Adrenal gland (tissue), 12 donors: ENCODE measurements around the gene HS3ST3A1. TPM values are rescaled to one million over a fixed set of nuclear protein-coding genes. Genes with fewer than 3 reads are reported as not detected.

Experiments
- DNase-seq, 7 donors: peaks; one replicate each; pipeline ENCODE4 v3.0.0-alpha.2; 2019 to 2020
- H3K27ac ChIP-seq, 5 donors: fragments of 200-600 bp; sonication (generic) in 4 of 5; 1 replicate in 3 of 5; 2 replicates in 2 of 5; pipeline versions ENCODE4 v1.5.1 to v1.8.0; 2016 to 2020; ENCODE audit warnings: mild to moderate bottlenecking in 1 of 5
- H3K27me3 ChIP-seq: fragments of 200-600 bp; 2 replicates; pipeline ENCODE4 v1.8.0; 2021
- H3K36me3 ChIP-seq, 2 donors: fragments of 200-600 bp; replicated peaks in 1 of 2; 1 replicate in 1 of 2; 2 replicates in 1 of 2; pipeline versions ENCODE4 v1.5.1 to v1.8.0; 2018 to 2022
- H3K4me1 ChIP-seq, 2 donors: fragments of 200-600 bp; replicated peaks in 1 of 2; 1 replicate in 1 of 2; 2 replicates in 1 of 2; pipeline versions ENCODE4 v1.5.1 to v1.8.0; 2018 to 2021
- H3K4me3 ChIP-seq, 4 donors: fragments of 200-600 bp; sonication (generic) in 3 of 4; one replicate each; pipeline ENCODE4 v1.5.1; 2016 to 2018
- H3K9me3 ChIP-seq, 3 donors: fragments of 200-600 bp; sonication (generic) in 1 of 3; replicated peaks in 1 of 3; 1 replicate in 2 of 3; 2 replicates in 1 of 3; pipeline versions ENCODE4 v1.5.1 to v1.8.0; 2016 to 2021
- CTCF ChIP-seq, 6 experiments: fragments of 450-650 bp in 4 of 6; fragments of 200-600 bp in 2 of 6; sonication (generic) in 1 of 6; IDR thresholded peaks; 1 replicate in 5 of 6; 2 replicates in 1 of 6; pipeline versions ENCODE4 v1.5.1 to v1.8.0; 2016 to 2021; ENCODE audit warnings: antibody characterized with exemption in 6 of 6, mild to moderate bottlenecking in 2 of 6, moderate library complexity in 1 of 6
- POLR2A ChIP-seq, 2 donors: fragments of 450-650 bp; IDR thresholded peaks; one replicate each; pipeline ENCODE4 v1.6.1; 2017; ENCODE audit warnings: antibody characterized with exemption in 2 of 2, mild to moderate bottlenecking in 2 of 2, moderate library complexity in 1 of 2
- WGBS, 4 donors: extraction: QIAGEN DNeasy Blood & Tissue Kit in 2 of 4; methylation state at CpG; one replicate each; pipeline versions ENCODE4 v1.1.5 to v1.1.7; 2013 to 2017; 5-methylcytosine and 5-hydroxymethylcytosine counted together
- intact Hi-C, 2 donors: fragments of 100-400 bp; cut with DNase I; formaldehyde crosslinking; loops; one replicate each; pipeline versions ENCODE4 v1.14.1 to v1.15.0; 2022 to 2023
- polyA plus RNA-seq, 3 donors: library from polyadenylated mRNA; stranded (reverse); fragments of 200-250 nt in 2 of 3; fragments of 350-450 nt in 1 of 3; fragmentation: Illumina TruSeq in 1 of 3; extraction: RNeasy Lipid Tissue Mini Kit (QIAGEN cat#74804) in 1 of 3; gene quantifications; one replicate each; pipeline ENCODE4 v1.2.3, GENCODE V29; 2013 to 2014
- total RNA-seq, 9 donors: library from RNA; depleted of rRNA in 4 of 9; stranded (reverse); fragments of >200 nt in 4 of 9; fragments of 120-200 nt in 1 of 9; fragmentation: NEBNext Ultra II Directional in 1 of 9; extraction: Animal tissue kit (Norgen Biotek cat#: 25700) in 1 of 9; gene quantifications; one replicate each; pipeline versions ENCODE4 v1.1.0 to v1.2.4, GENCODE V29; 2013 to 2023
- donor health status: healthy with polysubstance abuse.
- donor health status: Bipolar disorder and iron deficiency.
- donor health status: DM: yes; HTN: yes; CAD: no.
- donor health status: DM: no; HTN: no; CAD: no.
- donor health status: DM: no; HTN: no; CAD: no.
- donor health status: DM: yes; HTN: yes; CAD: no.

The HS3ST3A1 gene
- total and polyA plus RNA-seq, 12 donors, result 0.09 to 22.7 (median 4.0) TPM

DNA sequence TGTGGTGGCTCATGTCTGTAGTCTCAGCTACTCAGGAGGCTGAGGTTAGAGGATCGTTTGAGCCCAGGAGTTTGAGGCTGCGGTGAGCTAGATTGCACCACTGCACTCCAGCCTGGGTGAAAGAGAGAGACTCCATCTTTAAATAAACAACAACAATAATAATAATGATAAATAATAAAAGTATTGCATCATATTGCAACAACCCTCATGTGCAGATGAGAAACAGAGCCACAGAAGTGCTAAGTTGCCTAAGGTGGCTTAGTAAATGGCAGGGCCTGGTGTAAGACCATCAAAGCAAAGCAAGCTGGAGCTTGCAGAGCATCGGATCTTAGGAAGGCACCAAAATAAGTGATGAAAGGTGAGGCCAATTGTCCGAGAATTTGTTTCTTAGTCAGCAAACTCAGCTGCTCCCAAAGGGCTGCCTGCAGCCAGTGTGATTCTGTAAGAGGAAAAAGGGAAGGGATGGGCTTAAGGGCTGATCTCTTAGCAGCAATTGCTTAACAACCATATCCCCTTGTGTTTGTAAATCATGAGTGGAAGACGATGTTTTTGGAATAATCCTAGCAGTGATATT lies 45.3 kb upstream of the HS3ST3A1 start:
- no peaks in the 10 kb centered on the region for H3K4me1 ChIP-seq
- WGBS, 4 donors, result 61 to 73% (median 69%) methylated on average over 5 of the region's 5 CpGs
- intact Hi-C loops, result no loop called here
- no peak for DNase-seq
- no peak overlapping the region for H3K4me3 ChIP-seq
- H3K36me3 ChIP-seq, result no peaks in the 10 kb centered on the region
- TF ChIP-seq POLR2A (IDR thresholded peaks at IDR 0.05) (no peak), CTCF (IDR thresholded peaks at IDR 0.05) (no peak)
- H3K9me3 ChIP-seq, result no peaks in the 10 kb centered on the region
- H3K27ac ChIP-seq, result no peak overlapping the region
- no peaks in the 10 kb centered on the region for H3K27me3 ChIP-seq

DNA sequence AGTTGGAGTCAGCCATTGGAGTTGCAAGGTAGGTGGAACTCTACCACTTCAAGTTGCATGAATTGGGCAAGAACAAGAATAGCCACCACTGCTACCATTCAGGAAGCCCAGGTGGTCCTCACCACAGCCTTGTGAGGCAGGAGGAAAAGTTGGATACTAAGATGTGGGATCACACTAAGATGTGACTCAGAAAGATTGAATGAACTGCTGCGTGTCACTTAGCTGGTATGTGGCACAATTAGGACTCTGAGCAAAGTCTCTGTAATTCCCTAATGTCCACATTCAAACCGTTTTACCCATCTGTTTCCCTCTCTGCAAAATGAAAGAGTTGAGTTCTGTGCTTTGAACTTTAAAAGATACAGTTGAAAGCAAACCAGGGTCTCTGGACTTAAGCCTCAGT lies 44.7 kb upstream of the HS3ST3A1 start:
- no peaks in the 10 kb centered on the region for H3K27me3 ChIP-seq
- H3K4me3 ChIP-seq, result no peak overlapping the region
- TF ChIP-seq CTCF (IDR thresholded peaks at IDR 0.05) (no peak), POLR2A (IDR thresholded peaks at IDR 0.05) (no peak)
- no peaks in the 10 kb centered on the region for H3K4me1 ChIP-seq
- intact Hi-C loops, result no loop called here
- no peaks in the 10 kb centered on the region for H3K9me3 ChIP-seq
- DNase-seq, result no peak
- no peaks in the 10 kb centered on the region for H3K36me3 ChIP-seq
- 52 to 77% (median 58%) methylated on average over 2 of the region's 2 CpGs for WGBS, 4 donors
- H3K27ac ChIP-seq, result no peak overlapping the region

DNA sequence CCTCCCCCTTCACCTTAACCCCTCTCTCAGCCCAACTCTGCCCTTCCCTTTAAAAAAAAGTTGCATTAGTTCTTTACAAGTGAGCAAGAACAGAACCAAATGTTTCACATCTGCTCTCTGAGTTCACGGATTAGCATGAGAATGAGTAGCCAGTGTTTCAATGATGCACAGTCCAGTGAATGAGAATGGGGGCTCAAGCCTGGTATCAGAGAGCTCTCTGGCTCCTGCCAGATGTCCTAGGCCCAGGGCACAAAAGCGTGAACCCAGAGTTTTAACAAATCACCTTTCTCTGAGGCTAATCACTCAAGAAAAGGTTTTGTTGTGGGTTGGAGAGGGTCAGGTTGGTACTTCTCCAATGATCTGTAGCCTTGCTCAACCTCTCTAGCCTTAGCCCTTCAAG lies 41.5 kb upstream of the HS3ST3A1 start:
- intact Hi-C loops, result no loop called here
- TF ChIP-seq CTCF (IDR thresholded peaks at IDR 0.05), result no peak
- no peak for TF ChIP-seq POLR2A (IDR thresholded peaks at IDR 0.05)
- 76 to 94% (median 80%) methylated on average over 2 of the region's 2 CpGs for WGBS, 4 donors
- Histone ChIP-seq H3K27me3 (no peaks in the 10 kb centered on the region), H3K4me1 (no peaks in the 10 kb centered on the region), H3K4me3 (no peak overlapping the region), H3K9me3 (no peaks in the 10 kb centered on the region), H3K27ac (no peak overlapping the region), H3K36me3 (no peaks in the 10 kb centered on the region)
- DNase-seq, result no peak

DNA sequence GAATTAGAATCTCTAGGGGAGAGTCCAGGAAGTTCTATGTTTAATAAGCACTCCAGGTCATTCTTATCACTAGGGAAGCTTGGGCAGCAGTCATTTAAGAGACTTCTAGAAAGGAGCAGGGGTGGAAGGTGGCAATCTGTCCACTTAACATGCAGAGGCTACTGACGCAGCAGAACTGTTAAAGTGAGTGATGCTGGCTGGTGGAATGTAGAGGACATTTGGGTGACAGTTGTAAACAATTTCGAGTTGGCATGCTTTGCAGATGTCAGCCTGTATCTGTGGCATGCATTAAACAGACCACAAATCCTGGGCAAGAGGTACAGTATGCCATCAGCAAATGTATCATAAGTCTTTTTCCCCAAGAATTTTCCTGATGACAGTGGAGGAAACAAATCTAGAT lies 40.5 kb upstream of the HS3ST3A1 start:
- Histone ChIP-seq H3K4me3 (no peak overlapping the region), H3K27ac (no peak overlapping the region), H3K9me3 (no peaks in the 10 kb centered on the region), H3K4me1 (no peaks in the 10 kb centered on the region), H3K36me3 (no peaks in the 10 kb centered on the region), H3K27me3 (no peaks in the 10 kb centered on the region)
- 35 to 57% (median 44%) methylated on average over 2 of the region's 2 CpGs for WGBS, 4 donors
- intact Hi-C loops, result no loop called here
- TF ChIP-seq CTCF (IDR thresholded peaks at IDR 0.05) (no peak), POLR2A (IDR thresholded peaks at IDR 0.05) (no peak)
- DNase-seq, result no peak
